Astrocyte (in vitro differentiated cells and primary cell): ENCODE results near the gene TNFRSF9. TPM values are rescaled to one million over a fixed set of nuclear protein-coding genes. Genes with fewer than 3 reads are reported as not detected.
"Not testable (repeated sequence)": the region's sequence is repeated elsewhere in the genome, so short reads cannot be mapped to it uniquely, and the experiment has no call there.

Source experiments
- DNase-seq: peaks from one replicate; pipeline ENCODE4 v3.0.0-alpha.2; 2010; ENCODE audit warnings: low read depth
- FAIRE-seq: peaks from 2 replicates; lab custom pipeline; 2011; peaks lifted over from hg19 to GRCh38; lab: Jason Lieb, UNC
- H2AFZ ChIP-seq: 2 replicates; pipeline ENCODE4 v1.6.0; 2012; ENCODE audit warnings: low read depth, low read length, inconsistent platforms
- H3K27ac ChIP-seq: 2 replicates; pipeline ENCODE4 v1.5.1; 2011; ENCODE audit warnings: low read depth, low read length, inconsistent platforms
- H3K27me3 ChIP-seq: 2 replicates; pipeline ENCODE4 v1.6.0; 2011; ENCODE audit warnings: low read length, inconsistent platforms; ENCODE audit not compliant: insufficient read depth
- H3K36me3 ChIP-seq: 2 replicates; pipeline ENCODE4 v1.5.1; 2011; ENCODE audit warnings: low read length, inconsistent platforms; ENCODE audit not compliant: insufficient read depth
- H3K4me1 ChIP-seq: 2 replicates; pipeline ENCODE4 v1.5.1; 2011; ENCODE audit warnings: low read length, inconsistent platforms; ENCODE audit not compliant: insufficient read depth
- H3K4me2 ChIP-seq: 2 replicates; pipeline ENCODE4 v1.6.0; 2012; ENCODE audit warnings: low read length, inconsistent platforms
- H3K4me3 ChIP-seq: 2 replicates; pipeline ENCODE4 v1.5.1; 2011; ENCODE audit warnings: low read depth, mild to moderate bottlenecking, low read length, inconsistent platforms; ENCODE audit not compliant: insufficient read depth
- H3K79me2 ChIP-seq: 2 replicates; pipeline ENCODE4 v1.6.0; 2012; ENCODE audit warnings: mild to moderate bottlenecking, low read length, inconsistent platforms; ENCODE audit not compliant: insufficient read depth
- H3K9ac ChIP-seq: 2 replicates; pipeline ENCODE4 v1.6.0; 2012; ENCODE audit warnings: mild to moderate bottlenecking, low read length, inconsistent platforms
- H3K9me3 ChIP-seq: 2 replicates; pipeline ENCODE4 v1.5.1; 2012; ENCODE audit warnings: low read depth, mild to moderate bottlenecking, low read length, inconsistent platforms; ENCODE audit not compliant: insufficient read depth
- H4K20me1 ChIP-seq: 2 replicates; pipeline ENCODE4 v1.6.0; 2012; ENCODE audit warnings: low read length, inconsistent platforms; ENCODE audit not compliant: insufficient read depth
- H3K27ac Mint-ChIP-seq: one replicate; pipeline ENCODE4 v1.8.0; 2021; ENCODE audit warnings: mild to moderate bottlenecking, mixed read lengths; ENCODE audit not compliant: unreplicated experiment
- H3K27me3 Mint-ChIP-seq: one replicate; pipeline ENCODE4 v1.8.0; 2021; ENCODE audit warnings: low read depth, mixed read lengths; ENCODE audit not compliant: unreplicated experiment
- H3K36me3 Mint-ChIP-seq: one replicate; pipeline ENCODE4 v1.8.0; 2021; ENCODE audit warnings: low read depth, mixed read lengths; ENCODE audit not compliant: unreplicated experiment
- H3K4me1 Mint-ChIP-seq: one replicate; pipeline ENCODE4 v1.8.0; 2021; ENCODE audit warnings: low read depth, mixed read lengths; ENCODE audit not compliant: unreplicated experiment
- H3K4me3 Mint-ChIP-seq: one replicate; pipeline ENCODE4 v1.8.0; 2021; ENCODE audit warnings: mild to moderate bottlenecking, moderate library complexity, mixed read lengths; ENCODE audit not compliant: unreplicated experiment
- H3K9me3 Mint-ChIP-seq: one replicate; pipeline ENCODE4 v1.8.0; 2021; ENCODE audit warnings: mild to moderate bottlenecking, mixed read lengths; ENCODE audit not compliant: unreplicated experiment
- EZH2 ChIP-seq: IDR thresholded peaks from 2 replicates; pipeline ENCODE4 v1.6.1; 2012; ENCODE audit warnings: mild to moderate bottlenecking, low read length, inconsistent platforms; ENCODE audit not compliant: insufficient read depth
- total RNA-seq: library from RNA; stranded (reverse); gene quantifications from 2 replicates; pipeline ENCODE4 v1.2.1, GENCODE V29; 2021
- TF ChIP-seq, protein P1 (sequence below): IDR thresholded peaks from 2 replicates; pipeline ENCODE4 v1.5.1; 2011; ENCODE audit warnings: low read depth, mild to moderate bottlenecking, inconsistent platforms, low read length, moderate library complexity; ENCODE audit not compliant: insufficient read depth

TNFRSF9 gene
- total RNA-seq, 1 donor from 2014 or later: 3.4 TPM

DNA sequence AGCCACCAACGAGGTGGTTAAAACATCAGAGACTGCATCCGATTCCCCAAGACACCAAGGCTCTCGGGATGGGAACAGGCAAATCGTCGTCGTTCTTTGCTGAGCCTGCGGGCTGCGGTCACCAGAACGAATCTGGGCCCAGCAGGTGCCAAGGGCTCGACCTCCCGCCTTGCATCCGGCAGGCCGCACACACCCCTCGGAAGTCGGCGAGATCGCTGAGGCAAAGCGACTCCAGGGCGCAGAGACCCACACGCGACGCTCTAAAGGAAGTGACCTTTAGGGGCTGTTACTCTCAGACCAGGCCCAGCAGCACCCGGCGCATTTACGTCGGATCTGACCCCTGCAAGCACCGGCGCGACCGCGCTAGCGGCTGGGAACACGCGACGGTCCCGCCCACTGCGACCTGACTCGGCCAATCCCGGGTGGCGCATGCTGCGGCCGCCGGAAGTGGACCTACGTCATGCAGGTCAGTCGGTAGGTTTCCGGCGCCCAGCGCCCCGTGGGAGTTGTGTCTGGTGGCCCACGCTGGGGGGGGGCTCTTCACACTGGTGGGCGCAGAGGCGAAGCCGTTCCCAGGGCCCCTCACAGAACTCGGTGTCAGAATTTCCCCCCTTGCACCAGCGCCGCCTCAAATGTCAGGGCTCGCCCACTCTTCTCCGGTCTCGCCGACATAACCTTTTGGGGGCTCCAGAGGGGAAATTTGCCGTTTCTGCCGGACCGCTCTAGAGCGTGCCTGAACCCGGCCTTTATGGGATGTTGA is 13.4 kb upstream of the TNFRSF9 start:
- no peak for FAIRE-seq
- H3K27ac ChIP-seq: peak overlapping the region; percentile 49
- peak overlapping the region; percentile 88 for H3K4me2 ChIP-seq

DNA sequence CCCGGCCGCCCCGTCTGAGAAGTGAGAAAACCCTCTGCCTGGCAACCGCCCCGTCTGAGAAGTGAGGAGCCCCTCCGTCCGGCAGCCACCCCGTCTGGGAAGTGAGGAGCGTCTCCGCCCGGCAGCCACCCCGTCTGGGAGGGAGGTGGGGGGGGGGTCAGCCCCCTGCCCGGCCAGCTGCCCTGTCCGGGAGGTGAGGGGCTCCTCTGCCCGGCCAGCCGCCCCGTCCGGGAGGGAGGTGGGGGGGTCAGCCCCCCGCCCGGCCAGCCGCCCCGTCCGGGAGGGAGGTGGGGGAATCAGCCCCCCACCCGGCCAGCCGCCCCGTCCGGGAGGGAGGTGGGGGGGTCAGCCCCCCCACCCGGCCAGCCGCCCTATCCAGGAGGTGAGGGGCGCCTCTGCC is 12.2 kb upstream of the TNFRSF9 start:
- H3K36me3 ChIP-seq, H3K9me3 Mint-ChIP-seq, H3K9me3 ChIP-seq, H3K27ac ChIP-seq, H3K9ac ChIP-seq, H3K27ac Mint-ChIP-seq, FAIRE-seq, H3K4me2 ChIP-seq, H3K36me3 Mint-ChIP-seq, H3K27me3 ChIP-seq, H2AFZ ChIP-seq, H3K79me2 ChIP-seq, H3K27me3 Mint-ChIP-seq, H4K20me1 ChIP-seq, H3K4me3 ChIP-seq, DNase-seq, H3K4me3 Mint-ChIP-seq: not testable (repeated sequence)
- H3K4me1 Mint-ChIP-seq: peaks cover 26% of the 10 kb centered on the region
- H3K4me1 ChIP-seq: peaks cover 17% of the 10 kb centered on the region

More for the DNA sequence above, 13.4 kb upstream of the TNFRSF9 start:
- no peak overlapping the region for H3K27ac Mint-ChIP-seq
- Histone ChIP-seq H3K4me3 (peak overlapping the region; percentile 66), H3K9ac (peak overlapping the region; percentile 74), H3K27me3 (no peaks in the 10 kb centered on the region), H2AFZ (peak overlapping the region; percentile 94), H3K36me3 (no peaks in the 10 kb centered on the region), H4K20me1 (no peaks in the 10 kb centered on the region), H3K79me2 (no peaks in the 10 kb centered on the region), H3K4me1 (peaks cover 11% of the 10 kb centered on the region), H3K9me3 (no peaks in the 10 kb centered on the region)
- peak overlapping the region; percentile 45 for H3K4me3 Mint-ChIP-seq
- H3K36me3 Mint-ChIP-seq: no peaks in the 10 kb centered on the region
- DNase-seq: peak; percentile 78
- no peaks in the 10 kb centered on the region for H3K27me3 Mint-ChIP-seq
- TF ChIP-seq EZH2: no peak
- TF ChIP-seq, protein P1, sequence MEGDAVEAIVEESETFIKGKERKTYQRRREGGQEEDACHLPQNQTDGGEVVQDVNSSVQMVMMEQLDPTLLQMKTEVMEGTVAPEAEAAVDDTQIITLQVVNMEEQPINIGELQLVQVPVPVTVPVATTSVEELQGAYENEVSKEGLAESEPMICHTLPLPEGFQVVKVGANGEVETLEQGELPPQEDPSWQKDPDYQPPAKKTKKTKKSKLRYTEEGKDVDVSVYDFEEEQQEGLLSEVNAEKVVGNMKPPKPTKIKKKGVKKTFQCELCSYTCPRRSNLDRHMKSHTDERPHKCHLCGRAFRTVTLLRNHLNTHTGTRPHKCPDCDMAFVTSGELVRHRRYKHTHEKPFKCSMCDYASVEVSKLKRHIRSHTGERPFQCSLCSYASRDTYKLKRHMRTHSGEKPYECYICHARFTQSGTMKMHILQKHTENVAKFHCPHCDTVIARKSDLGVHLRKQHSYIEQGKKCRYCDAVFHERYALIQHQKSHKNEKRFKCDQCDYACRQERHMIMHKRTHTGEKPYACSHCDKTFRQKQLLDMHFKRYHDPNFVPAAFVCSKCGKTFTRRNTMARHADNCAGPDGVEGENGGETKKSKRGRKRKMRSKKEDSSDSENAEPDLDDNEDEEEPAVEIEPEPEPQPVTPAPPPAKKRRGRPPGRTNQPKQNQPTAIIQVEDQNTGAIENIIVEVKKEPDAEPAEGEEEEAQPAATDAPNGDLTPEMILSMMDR: no peak
- peaks cover 21% of the 10 kb centered on the region for H3K4me1 Mint-ChIP-seq
- no peaks in the 10 kb centered on the region for H3K9me3 Mint-ChIP-seq

DNA sequence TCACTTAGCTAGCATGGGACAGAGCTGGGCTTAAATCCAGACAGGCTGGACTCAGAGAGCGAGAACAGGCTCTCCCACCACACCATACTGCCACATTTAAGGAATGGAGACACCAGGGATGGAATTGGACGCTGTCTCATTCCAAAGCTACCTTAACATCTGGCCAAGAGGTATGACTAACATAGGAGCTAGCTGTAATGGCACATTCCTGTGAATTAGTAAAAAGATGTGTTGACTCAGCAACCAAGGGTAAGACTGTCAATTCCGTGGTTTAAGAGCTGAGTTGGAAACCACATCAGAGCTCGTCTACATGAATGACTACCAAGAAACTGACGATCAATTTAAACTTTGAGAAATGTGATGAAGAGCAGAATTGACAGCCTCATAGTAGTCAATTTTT is 8.3 kb upstream of the TNFRSF9 start:
- Histone ChIP-seq H3K4me3 (no peak overlapping the region), H3K9ac (no peak overlapping the region), H3K27me3 (no peaks in the 10 kb centered on the region), H3K79me2 (no peaks in the 10 kb centered on the region), H3K9me3 (no peaks in the 10 kb centered on the region), H3K36me3 (no peaks in the 10 kb centered on the region), H2AFZ (no peak overlapping the region), H3K4me1 (peaks cover 10% of the 10 kb centered on the region), H3K27ac (no peak overlapping the region), H3K4me2 (peak overlapping the region; percentile 48), H4K20me1 (no peaks in the 10 kb centered on the region)
- DNase-seq (peak; percentile 95), FAIRE-seq (peak; percentile 96)
- Mint-ChIP-seq H3K36me3 (no peaks in the 10 kb centered on the region), H3K4me1 (peaks cover 13% of the 10 kb centered on the region), H3K9me3 (no peaks in the 10 kb centered on the region), H3K27ac (peak overlapping the region; percentile 79), H3K4me3 (no peak overlapping the region), H3K27me3 (no peaks in the 10 kb centered on the region)
- TF ChIP-seq, protein P1: no peak
- TF ChIP-seq EZH2: no peak
